GM19099 (cell line): ENCODE measurements around the gene FST.

Experiments used
- POLR2A ChIP-seq: IDR thresholded peaks from 3 replicates; pipeline ENCODE4 v1.6.1; 2011; ENCODE audit warnings: low read depth; ENCODE audit not compliant: insufficient read length; ENCODE audit errors: extremely low read depth

Gene FST

DNA sequence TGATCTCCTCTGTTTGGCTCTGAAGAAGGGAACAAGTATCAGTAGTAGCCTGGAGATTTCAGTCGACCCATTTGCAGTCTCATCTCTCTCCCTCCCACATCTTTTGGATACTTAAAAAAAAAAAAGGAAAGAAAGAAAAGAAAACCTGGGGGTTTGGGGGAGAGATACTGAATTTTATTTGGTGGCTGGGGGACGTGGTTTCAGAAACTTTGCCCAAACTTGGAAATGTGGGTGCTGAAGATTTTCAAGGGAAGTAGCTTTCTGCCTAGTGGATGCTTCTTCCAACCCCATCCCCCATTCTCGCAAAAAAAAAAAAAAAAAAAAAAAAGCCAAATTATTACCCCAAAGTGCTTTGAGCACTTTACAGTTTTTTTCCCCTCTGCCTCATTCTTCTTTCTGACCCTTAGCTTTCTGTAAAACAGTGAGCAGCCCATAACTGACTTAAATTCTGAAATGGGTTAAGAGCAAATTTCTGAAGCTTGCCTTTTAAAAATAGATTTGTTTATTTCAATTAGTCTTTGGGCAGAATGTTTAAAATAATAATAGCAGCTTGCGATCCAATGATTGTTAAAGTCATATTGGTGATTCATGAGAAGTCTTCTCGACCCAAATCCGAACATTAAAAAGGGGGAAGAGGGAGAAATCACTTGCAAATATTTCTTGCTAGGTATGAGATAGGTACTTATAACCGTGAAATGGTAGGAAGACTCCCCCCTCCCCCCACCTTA lies 894 bp downstream of the FST start:
- TF ChIP-seq POLR2A: no peak

DNA sequence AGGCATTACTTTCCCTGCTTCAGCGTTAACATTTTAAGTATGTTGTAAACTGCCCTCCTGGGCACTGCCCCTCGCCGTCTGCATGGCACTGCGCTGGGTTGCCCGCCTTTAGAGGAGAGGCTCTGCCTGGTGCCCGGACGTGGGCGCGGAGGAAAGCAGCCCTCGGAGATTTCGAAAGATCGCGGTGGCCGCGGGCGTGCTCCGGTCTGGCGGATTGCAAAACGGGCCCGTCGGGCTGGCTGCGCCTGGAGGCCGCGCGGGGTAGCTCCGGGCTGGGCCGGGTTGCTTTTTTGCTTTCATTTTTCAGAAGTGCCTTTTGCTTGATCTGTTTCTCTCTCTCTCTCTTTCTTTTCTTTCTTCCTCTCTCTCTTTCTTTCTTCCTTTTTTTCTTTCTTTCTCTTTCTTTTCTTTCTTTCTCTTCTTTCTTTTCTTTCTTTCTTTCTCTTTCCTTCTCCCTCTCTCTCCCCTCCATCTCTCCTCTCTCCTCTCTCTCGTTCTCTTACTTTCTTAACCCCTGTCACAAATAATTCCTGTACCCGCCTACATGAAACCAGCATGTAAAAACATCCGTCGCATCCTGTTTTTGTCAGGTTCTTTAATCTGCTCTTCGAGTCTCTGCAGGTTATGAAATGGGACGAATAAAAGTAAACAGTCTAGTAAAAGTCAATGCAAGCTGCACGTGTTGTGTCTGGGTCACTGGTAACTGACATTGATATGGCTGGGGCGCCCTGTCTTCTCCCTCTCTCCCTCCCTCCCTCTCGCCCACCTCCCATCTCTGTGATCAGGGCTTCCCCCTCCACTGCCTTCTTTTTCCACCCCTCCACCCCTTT lies 1.7 kb downstream of the FST start:
- TF ChIP-seq POLR2A: no peak

DNA sequence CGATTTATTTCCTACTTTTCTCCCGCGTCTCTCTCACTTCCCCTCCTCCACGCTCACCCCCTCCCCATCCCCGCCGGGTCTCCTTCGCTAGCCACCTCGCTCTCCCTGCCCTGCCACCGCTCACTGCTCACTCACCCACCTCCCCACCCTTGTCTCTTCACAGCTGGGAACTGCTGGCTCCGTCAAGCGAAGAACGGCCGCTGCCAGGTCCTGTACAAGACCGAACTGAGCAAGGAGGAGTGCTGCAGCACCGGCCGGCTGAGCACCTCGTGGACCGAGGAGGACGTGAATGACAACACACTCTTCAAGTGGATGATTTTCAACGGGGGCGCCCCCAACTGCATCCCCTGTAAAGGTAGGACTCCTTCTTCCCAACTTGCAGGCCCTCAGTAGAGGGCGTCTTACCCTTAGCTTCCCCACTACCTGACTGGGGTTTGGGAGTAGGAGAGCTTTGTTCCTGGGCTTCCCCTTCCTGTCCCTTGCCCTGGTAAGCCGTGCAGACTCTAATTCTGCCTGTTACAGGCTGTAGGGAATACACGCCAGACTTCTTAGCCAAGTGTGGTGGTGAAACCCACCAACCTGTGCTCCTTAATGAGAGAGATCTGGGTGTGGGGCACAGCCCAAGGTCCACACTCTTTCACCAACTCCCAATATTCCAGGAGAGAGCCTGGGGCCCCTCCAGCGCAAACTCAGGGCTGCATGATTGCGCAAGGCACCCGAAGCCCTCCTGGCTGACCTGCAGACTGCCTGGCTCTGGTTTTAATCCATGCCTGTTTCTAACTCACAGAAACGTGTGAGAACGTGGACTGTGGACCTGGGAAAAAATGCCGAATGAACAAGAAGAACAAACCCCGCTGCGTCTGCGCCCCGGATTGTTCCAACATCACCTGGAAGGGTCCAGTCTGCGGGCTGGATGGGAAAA lies 2.5 kb downstream of the FST start:
- no peak for TF ChIP-seq POLR2A

GRCh38 chr5:53487436-53487835 lies 7.0 kb downstream of the FST start:
- TF ChIP-seq POLR2A: no peak

DNA sequence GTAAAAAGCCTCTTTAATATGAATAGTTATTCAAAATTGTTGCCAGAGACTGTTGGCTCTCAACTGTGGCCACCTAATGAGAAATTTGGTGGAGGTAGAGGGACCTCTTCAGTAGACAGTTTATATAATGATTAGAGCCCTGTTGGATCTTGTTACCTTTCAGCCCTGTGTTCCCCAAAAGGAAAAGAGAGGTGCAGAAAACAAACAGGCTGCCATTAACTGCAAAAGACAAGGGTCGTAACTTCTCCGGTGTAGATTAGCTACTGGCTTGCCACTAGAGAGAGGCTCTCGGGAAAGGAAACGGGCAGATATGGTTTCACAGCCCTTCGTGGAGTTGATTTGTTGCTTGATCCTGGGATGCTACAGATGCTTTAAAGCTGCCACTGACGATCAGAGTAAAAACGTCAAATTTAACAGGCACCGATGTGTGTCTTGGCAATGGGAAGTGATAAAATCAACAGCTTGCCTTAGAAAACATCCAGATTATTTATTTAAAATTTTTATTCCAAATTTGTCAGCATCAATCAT lies 7.8 kb downstream of the FST start:
- no peak for TF ChIP-seq POLR2A

DNA sequence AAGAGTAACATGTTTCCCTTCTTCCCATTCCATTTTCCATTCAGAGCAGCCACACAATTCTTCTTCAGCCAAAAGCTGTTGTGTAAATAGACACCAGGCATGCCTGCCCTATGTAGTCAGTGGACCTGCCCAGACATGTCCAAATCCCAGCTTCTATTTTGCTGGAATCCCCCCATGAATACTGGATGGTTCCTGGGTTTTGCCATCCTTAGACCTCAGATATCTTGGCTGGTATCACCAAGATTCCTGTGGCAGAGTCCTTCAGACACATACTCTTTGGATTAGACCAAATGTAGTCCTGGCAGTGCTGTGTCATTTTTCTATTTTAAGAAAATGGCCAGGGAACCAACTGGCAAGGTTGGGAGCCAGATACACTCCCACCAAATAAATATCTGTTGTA lies 10.3 kb downstream of the FST start:
- TF ChIP-seq POLR2A: no peak

DNA sequence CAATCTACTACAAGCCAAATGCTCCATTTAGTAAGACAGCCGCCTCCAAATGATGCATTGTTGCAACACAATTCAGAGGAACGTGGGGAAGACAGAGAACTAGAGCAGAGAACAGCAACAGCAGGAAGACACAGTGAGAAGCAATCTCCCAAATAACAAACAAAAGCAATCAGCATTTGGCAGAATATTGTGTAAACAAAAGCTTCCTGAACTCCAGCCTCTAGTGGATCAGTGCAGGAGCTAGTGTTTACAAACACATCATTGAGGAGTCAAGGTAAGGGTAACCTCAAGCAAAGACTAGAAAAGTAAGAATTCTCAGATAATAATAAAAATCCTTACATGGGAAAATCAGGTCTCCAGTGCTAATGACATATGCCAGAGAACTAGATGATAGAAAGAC lies 20.6 kb downstream of the FST start:
- TF ChIP-seq POLR2A: no peak

- TF ChIP-seq POLR2A: no peak
Measured at GRCh38 chr5:53503562-53504218, 23.3 kb downstream of the FST start.

DNA sequence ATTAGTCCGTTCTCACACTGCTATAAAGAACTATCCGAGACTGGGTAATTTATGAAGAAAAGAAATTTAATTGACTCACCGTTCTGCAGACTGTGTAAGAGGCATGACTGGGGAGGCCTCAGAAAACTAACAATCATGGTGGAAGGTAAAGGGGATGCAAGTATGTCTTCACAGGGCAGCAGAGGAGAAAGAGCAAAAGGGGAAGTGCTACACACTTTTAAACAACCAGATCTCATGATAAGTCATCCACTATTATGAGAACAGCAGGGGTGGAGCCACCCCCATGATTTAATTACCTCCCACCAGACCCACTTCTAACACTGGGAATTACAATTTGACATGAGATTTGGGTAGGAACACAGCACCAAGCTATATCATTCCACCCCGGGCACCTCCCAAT lies 26.6 kb downstream of the FST start:
- TF ChIP-seq POLR2A: no peak

DNA sequence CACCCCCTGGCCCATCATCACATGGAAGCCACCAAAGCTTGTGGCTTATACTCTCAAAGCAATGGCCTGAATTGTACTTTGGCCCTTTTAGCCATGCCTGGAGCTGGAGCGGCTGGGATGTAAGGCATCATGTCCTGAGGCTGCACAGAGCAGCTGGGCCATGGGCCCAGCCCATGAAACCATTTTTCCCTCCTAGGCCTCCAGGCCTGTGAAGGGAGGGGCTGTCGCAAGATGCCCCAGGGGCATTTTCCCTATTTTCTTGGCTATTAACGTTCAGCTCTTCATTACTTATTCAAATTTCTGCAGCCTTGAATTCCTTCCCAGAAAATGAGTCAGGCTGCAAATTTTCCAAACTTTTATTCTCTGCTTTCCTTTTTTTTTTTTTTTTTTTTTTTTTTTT lies 27.7 kb downstream of the FST start:
- TF ChIP-seq POLR2A: no peak

GRCh38 chr5:53512539-53512938 lies 32.1 kb downstream of the FST start:
- no peak for TF ChIP-seq POLR2A

DNA sequence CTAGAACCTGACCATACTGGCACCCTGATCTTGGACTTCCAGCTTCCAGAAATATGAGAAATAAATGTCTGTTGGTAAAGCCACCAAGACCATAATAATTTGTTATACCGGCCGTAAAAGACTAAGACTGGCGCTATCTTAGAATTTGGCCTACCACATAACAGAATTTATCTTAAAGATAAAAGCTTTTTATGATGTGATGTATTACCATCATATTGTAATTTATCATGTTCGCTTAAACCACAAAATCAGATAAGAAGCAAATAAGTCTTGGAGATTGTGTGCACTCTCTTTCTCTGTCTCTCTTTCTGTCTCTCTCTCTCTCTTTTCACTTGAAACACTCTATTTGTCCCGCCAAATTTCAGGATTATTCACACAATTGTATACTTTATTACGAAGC lies 35.6 kb downstream of the FST start:
- no peak for TF ChIP-seq POLR2A

DNA sequence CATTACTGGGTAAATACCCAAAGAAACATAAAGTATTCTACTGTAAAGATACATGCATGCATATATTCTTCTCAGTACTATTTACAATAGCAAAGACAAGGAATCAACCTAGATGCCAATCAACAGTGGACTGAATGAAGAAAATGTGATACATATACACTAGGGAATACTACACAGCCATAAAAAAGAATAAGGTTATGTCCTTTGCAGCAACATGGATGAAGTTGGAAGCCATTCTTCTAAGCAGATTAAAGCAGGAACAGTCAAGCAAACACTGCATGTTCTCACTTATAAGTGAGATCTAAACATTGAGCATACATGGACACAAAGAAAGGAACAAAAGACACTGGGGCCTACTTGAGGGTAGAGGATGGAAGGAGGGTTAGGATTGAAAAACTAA lies 40.4 kb downstream of the FST start:
- no peak for TF ChIP-seq POLR2A
